Chondrocyte (in vitro differentiated cells): ENCODE measurements around the gene INSYN2B. TPM values are rescaled to one million over a fixed set of nuclear protein-coding genes. Genes with fewer than 3 reads are reported as not detected.

Experiments
- DNase-seq: peaks from one replicate; pipeline ENCODE4 v3.0.0; 2021; ENCODE audit warnings: mixed read lengths, low spot score
- H3K27ac Mint-ChIP-seq: one replicate; pipeline ENCODE4 v1.8.0; 2021; ENCODE audit warnings: mild to moderate bottlenecking, moderate library complexity, mixed read lengths; ENCODE audit not compliant: unreplicated experiment
- H3K27me3 Mint-ChIP-seq: 2 replicates; pipeline ENCODE4 v1.8.0; 2021; ENCODE audit warnings: low read depth, mixed read lengths
- H3K36me3 Mint-ChIP-seq: 2 replicates; pipeline ENCODE4 v1.8.0; 2021; ENCODE audit warnings: low read depth, mixed read lengths
- H3K4me1 Mint-ChIP-seq: 2 replicates; pipeline ENCODE4 v1.8.0; 2021; ENCODE audit warnings: low read depth, mild to moderate bottlenecking, mixed read lengths
- H3K4me3 Mint-ChIP-seq: one replicate; pipeline ENCODE4 v1.8.0; 2021; ENCODE audit warnings: mild to moderate bottlenecking, moderate library complexity, mixed read lengths; ENCODE audit not compliant: unreplicated experiment
- H3K9me3 Mint-ChIP-seq: 2 replicates; pipeline ENCODE4 v1.8.0; 2021; ENCODE audit warnings: low read depth, mixed read lengths
- CTCF ChIP-seq: fragments of 200-600 bp; sonication (generic); IDR thresholded peaks from 2 replicates; pipeline ENCODE4 v1.5.0; 2021; ENCODE audit warnings: antibody characterized with exemption, mild to moderate bottlenecking, moderate library complexity
- total RNA-seq: library from RNA; stranded (reverse); gene quantifications from 3 replicates; pipeline ENCODE4 v1.2.1, GENCODE V29; 2021

Gene INSYN2B
- total RNA-seq, 1 donor from 2014 or later, result 0.12 TPM

DNA sequence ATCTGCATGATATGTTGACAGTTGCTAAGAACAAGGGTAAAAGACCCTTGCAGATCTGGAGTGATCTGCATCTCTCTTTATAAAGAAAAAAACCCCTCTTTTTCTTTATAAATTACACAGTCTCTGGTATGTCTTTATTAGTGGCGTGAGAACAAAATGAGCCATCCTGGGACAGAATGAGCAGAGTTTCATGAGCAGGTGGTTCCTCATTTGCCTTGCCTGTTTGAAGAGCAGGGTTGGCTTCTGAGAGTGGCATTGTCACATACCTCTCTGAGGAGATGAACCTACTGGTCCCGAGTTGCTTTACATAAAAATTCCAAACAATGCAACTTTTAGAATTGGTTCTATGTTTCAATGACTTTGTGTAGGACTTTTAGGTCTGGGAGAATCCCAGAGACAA lies 94.3 kb downstream of the INSYN2B start:
- Mint-ChIP-seq H3K27me3 (no peaks in the 10 kb centered on the region), H3K27ac (no peak overlapping the region), H3K4me3 (no peak overlapping the region), H3K9me3 (no peaks in the 10 kb centered on the region), H3K36me3 (no peaks in the 10 kb centered on the region), H3K4me1 (no peaks in the 10 kb centered on the region)
- no peak for TF ChIP-seq CTCF
- no peak for DNase-seq

DNA sequence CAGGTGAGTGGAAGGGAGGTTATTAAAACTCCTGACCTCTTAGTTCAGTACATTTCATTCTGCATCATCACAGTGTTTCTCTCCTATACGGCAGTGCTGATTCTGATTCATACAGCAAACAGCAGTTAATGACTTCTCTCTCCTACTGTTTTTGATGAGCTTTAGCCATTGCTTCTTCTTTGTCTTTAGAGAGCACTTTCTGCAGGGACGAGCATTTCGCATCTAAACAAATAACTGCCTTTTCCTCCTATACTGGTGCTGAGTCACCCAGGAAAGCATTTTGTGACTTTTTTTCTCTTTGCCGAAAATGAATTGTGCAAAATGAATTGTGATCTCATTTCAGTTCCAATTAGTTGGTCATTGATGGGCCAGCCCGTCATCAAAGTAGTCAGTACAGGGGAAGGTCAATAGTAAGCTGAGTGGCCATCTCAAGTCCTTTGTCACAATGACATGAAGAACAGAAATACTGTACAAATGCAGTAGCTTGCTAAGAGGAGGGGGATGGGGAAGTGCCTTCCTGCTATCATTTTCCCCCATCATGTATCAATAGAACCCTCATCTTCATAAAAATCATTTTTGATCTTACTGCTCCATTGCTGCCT lies 98.5 kb downstream of the INSYN2B start:
- H3K4me1 Mint-ChIP-seq, result no peaks in the 10 kb centered on the region
- no peak overlapping the region for H3K27ac Mint-ChIP-seq
- no peak for TF ChIP-seq CTCF
- H3K9me3 Mint-ChIP-seq, result no peaks in the 10 kb centered on the region
- no peak for DNase-seq
- no peaks in the 10 kb centered on the region for H3K27me3 Mint-ChIP-seq
- H3K4me3 Mint-ChIP-seq, result no peak overlapping the region
- H3K36me3 Mint-ChIP-seq, result no peaks in the 10 kb centered on the region

DNA sequence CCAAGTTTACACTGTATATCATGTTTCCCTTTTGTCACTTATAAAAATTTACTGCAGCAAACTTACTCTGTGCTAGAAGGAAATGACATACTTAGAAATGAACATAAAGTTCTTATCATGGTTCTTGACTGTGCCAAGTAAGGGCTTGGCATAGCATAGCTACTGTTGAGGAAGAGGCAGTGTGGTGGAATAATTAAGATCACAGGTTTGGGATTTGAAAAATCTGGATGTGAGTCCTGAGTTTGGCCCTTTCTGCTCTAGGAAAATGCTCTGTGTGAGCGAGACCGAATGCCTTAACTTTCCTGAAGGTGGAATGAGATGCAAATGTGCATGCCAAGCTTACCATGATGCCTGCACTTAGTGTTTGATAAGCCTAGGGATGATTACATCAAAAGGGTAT lies 99.5 kb downstream of the INSYN2B start:
- Mint-ChIP-seq H3K9me3 (no peaks in the 10 kb centered on the region), H3K27me3 (no peaks in the 10 kb centered on the region), H3K27ac (no peak overlapping the region), H3K36me3 (no peaks in the 10 kb centered on the region), H3K4me1 (no peaks in the 10 kb centered on the region), H3K4me3 (no peak overlapping the region)
- DNase-seq, result no peak
- TF ChIP-seq CTCF, result no peak

GRCh38 chr5:169880012-169880663 lies 100.2 kb downstream of the INSYN2B start:
- no peak for TF ChIP-seq CTCF
- Mint-ChIP-seq H3K4me1 (no peaks in the 10 kb centered on the region), H3K27ac (no peak overlapping the region), H3K9me3 (no peaks in the 10 kb centered on the region), H3K27me3 (no peaks in the 10 kb centered on the region), H3K4me3 (no peak overlapping the region), H3K36me3 (no peaks in the 10 kb centered on the region)
- no peak for DNase-seq

- H3K27ac Mint-ChIP-seq, result no peak overlapping the region
- DNase-seq, result no peak
- H3K4me3 Mint-ChIP-seq, result no peak overlapping the region
- no peak for TF ChIP-seq CTCF
- H3K4me1 Mint-ChIP-seq, result no peaks in the 10 kb centered on the region
- no peaks in the 10 kb centered on the region for H3K9me3 Mint-ChIP-seq
- H3K36me3 Mint-ChIP-seq, result no peaks in the 10 kb centered on the region
- H3K27me3 Mint-ChIP-seq, result no peaks in the 10 kb centered on the region
Measured at GRCh38 chr5:169876386-169876785, 103.9 kb downstream of the INSYN2B start.
